H9 (cell line): ENCODE measurements around the gene JMJD1C. TPM values are rescaled to one million over a fixed set of nuclear protein-coding genes. Genes with fewer than 3 reads are reported as not detected.

Source experiments
- DNase-seq: peaks from one replicate; pipeline ENCODE4 v3.0.0-alpha.2; 2017
- H2AFZ ChIP-seq: one replicate; pipeline ENCODE4 v1.6.1; 2013; ENCODE audit warnings: mild to moderate bottlenecking, low read length, control low read depth, moderate library complexity
- H2AK5ac ChIP-seq: 2 replicates; pipeline ENCODE4 v1.6.1; 2013; ENCODE audit warnings: low read length, control low read depth, mixed read lengths; ENCODE audit not compliant: insufficient read length
- H2BK120ac ChIP-seq: one replicate; pipeline ENCODE4 v1.6.1; 2013; ENCODE audit warnings: low read depth, mild to moderate bottlenecking, low read length, control low read depth, inconsistent platforms; ENCODE audit not compliant: poor library complexity, severe bottlenecking
- H2BK12ac ChIP-seq: 2 replicates; pipeline ENCODE4 v1.6.1; 2013; ENCODE audit warnings: low read length, control low read depth, mixed read lengths, low read depth; ENCODE audit not compliant: insufficient read length
- H2BK15ac ChIP-seq: 2 replicates; pipeline ENCODE4 v1.6.1; 2013; ENCODE audit warnings: low read depth, low read length, control low read depth
- H2BK20ac ChIP-seq: one replicate; pipeline ENCODE4 v1.6.1; 2013; ENCODE audit warnings: low read depth, mild to moderate bottlenecking, low read length, control low read depth, inconsistent platforms; ENCODE audit not compliant: poor library complexity, severe bottlenecking
- H2BK5ac ChIP-seq: 2 replicates; pipeline ENCODE4 v1.6.1; 2013; ENCODE audit warnings: low read length, control low read depth, mixed read lengths; ENCODE audit not compliant: insufficient read length
- H3K14ac ChIP-seq: 2 replicates; pipeline ENCODE4 v1.6.1; 2013; ENCODE audit warnings: low read length, control low read depth; ENCODE audit not compliant: insufficient read depth
- H3K18ac ChIP-seq: 2 replicates; pipeline ENCODE4 v1.6.1; 2013; ENCODE audit warnings: low read depth, mild to moderate bottlenecking, mixed read lengths, low read length, control low read depth; ENCODE audit not compliant: insufficient read length
- H3K23ac ChIP-seq: 2 replicates; pipeline ENCODE4 v1.6.1; 2013; ENCODE audit warnings: low read length, control low read depth, mixed read lengths, low read depth; ENCODE audit not compliant: insufficient read length
- H3K23me2 ChIP-seq: 2 replicates; pipeline ENCODE4 v1.6.1; 2013; ENCODE audit warnings: low read depth, mild to moderate bottlenecking, mixed read lengths, low read length, control low read depth; ENCODE audit not compliant: insufficient read length, poor library complexity, severe bottlenecking
- H3K27ac ChIP-seq: 2 replicates; pipeline ENCODE4 v1.5.1; 2013; ENCODE audit warnings: low read length, control low read depth, mixed read lengths, low read depth; ENCODE audit not compliant: insufficient read length
- H3K27me3 ChIP-seq: 2 replicates; pipeline ENCODE4 v1.6.1; 2013; ENCODE audit warnings: low read length, control low read depth, inconsistent platforms; ENCODE audit not compliant: insufficient read depth
- H3K4ac ChIP-seq: 2 replicates; pipeline ENCODE4 v1.6.1; 2013; ENCODE audit warnings: low read depth, mild to moderate bottlenecking, control low read depth, inconsistent platforms, low read length, moderate library complexity
- H3K4me1 ChIP-seq: 2 replicates; pipeline ENCODE4 v1.6.1; 2013; ENCODE audit warnings: low read length, control low read depth, inconsistent platforms; ENCODE audit not compliant: insufficient read depth
- H3K4me2 ChIP-seq: 2 replicates; pipeline ENCODE4 v1.6.1; 2013; ENCODE audit warnings: low read length, control low read depth, mixed read lengths; ENCODE audit not compliant: insufficient read length, insufficient read depth
- H3K56ac ChIP-seq: 2 replicates; pipeline ENCODE4 v1.6.1; 2013; ENCODE audit warnings: low read depth, mild to moderate bottlenecking, mixed read lengths, low read length, control low read depth; ENCODE audit not compliant: insufficient read length
- H3K79me1 ChIP-seq: 2 replicates; pipeline ENCODE4 v1.6.1; 2013; ENCODE audit warnings: low read depth, mild to moderate bottlenecking, moderate library complexity, low read length, control low read depth, inconsistent platforms; ENCODE audit not compliant: insufficient read depth, poor library complexity, severe bottlenecking
- H3K79me2 ChIP-seq: 2 replicates; pipeline ENCODE4 v1.6.1; 2013; ENCODE audit warnings: low read length, control low read depth, inconsistent platforms; ENCODE audit not compliant: insufficient read depth
- H3K9ac ChIP-seq: 2 replicates; pipeline ENCODE4 v1.6.1; 2013; ENCODE audit warnings: low read length, control low read depth, mixed read lengths; ENCODE audit not compliant: insufficient read length; ENCODE audit errors: extremely low read depth
- H3K9me3 ChIP-seq: one replicate; pipeline ENCODE4 v1.6.1; 2013; ENCODE audit warnings: low read depth, low read length, inconsistent platforms; ENCODE audit not compliant: control insufficient read depth
- H3T11ph ChIP-seq: one replicate; pipeline ENCODE4 v1.6.1; 2013; ENCODE audit warnings: mild to moderate bottlenecking, low read length, control low read depth, inconsistent platforms
- H4K20me1 ChIP-seq: one replicate; pipeline ENCODE4 v1.6.1; 2013; ENCODE audit not compliant: control insufficient read depth, insufficient read length, insufficient read depth
- H4K5ac ChIP-seq: 2 replicates; pipeline ENCODE4 v1.6.1; 2013; ENCODE audit warnings: low read depth, mild to moderate bottlenecking, mixed read lengths, low read length, control low read depth; ENCODE audit not compliant: insufficient read length
- H4K8ac ChIP-seq: replicated peaks from 2 replicates; pipeline ENCODE4 v1.6.1; 2013; ENCODE audit warnings: low read length, control low read depth, mixed read lengths, low read depth; ENCODE audit not compliant: insufficient read length
- H4K91ac ChIP-seq: 2 replicates; pipeline ENCODE4 v1.6.1; 2013; ENCODE audit warnings: low read depth, mild to moderate bottlenecking, moderate library complexity, mixed read lengths, low read length, control low read depth; ENCODE audit not compliant: insufficient read length
- H3K27ac Mint-ChIP-seq, 3 experiments: 2 replicates in 2 of 3; 3 replicates in 1 of 3; pipeline ENCODE4 v1.8.0; 2020 to 2021; ENCODE audit warnings: mixed read lengths in 3 of 3, mild to moderate bottlenecking in 1 of 3, moderate library complexity in 1 of 3
- H3K27me3 Mint-ChIP-seq: 2 replicates; pipeline ENCODE4 v1.8.0; 2021; ENCODE audit warnings: low read depth, mild to moderate bottlenecking, moderate library complexity, mixed read lengths
- H3K36me3 Mint-ChIP-seq, 3 experiments: 2 replicates in 2 of 3; 3 replicates in 1 of 3; pipeline ENCODE4 v1.8.0; 2020 to 2021; ENCODE audit warnings: low read depth in 3 of 3, mixed read lengths in 3 of 3; ENCODE audit not compliant: insufficient read depth in 1 of 3
- H3K4me1 Mint-ChIP-seq, 2 experiments: 2 replicates each; pipeline ENCODE4 v1.8.0; 2020; ENCODE audit warnings: mixed read lengths in 2 of 2
- H3K4me3 Mint-ChIP-seq, 2 experiments: 2 replicates in 1 of 2; 3 replicates in 1 of 2; pipeline ENCODE4 v1.8.0; 2020 to 2021; ENCODE audit warnings: mild to moderate bottlenecking in 2 of 2, mixed read lengths in 2 of 2, moderate library complexity in 1 of 2
- H3K9me3 Mint-ChIP-seq, 2 experiments: 2 replicates in 1 of 2; 3 replicates in 1 of 2; pipeline ENCODE4 v1.8.0; 2020; ENCODE audit warnings: mild to moderate bottlenecking in 2 of 2, mixed read lengths in 2 of 2, moderate library complexity in 1 of 2
- WGBS: extraction: QIAGEN DNeasy Blood & Tissue Kit; methylation state at CpG from one replicate; pipeline ENCODE4 v1.1.7; 2013; ENCODE audit warnings: missing lambda C conversion rate, low lambda C conversion rate, mixed read lengths; ENCODE audit not compliant: insufficient read length; ENCODE audit errors: extremely low coverage; 5-methylcytosine and 5-hydroxymethylcytosine counted together
- total RNA-seq: library from RNA; stranded (reverse); gene quantifications from 2 replicates; pipeline ENCODE4 v1.2.1, GENCODE V29; 2021
- TF ChIP-seq, protein P1 (sequence below): fragments of 200-600 bp; sonication (generic); conservative IDR thresholded peaks from 3 replicates; pipeline ENCODE4 v1.8.0; 2021; ENCODE audit warnings: antibody characterized with exemption, mild to moderate bottlenecking

JMJD1C gene
- total RNA-seq, 1 experiment from 2014 or later: 200 TPM

DNA sequence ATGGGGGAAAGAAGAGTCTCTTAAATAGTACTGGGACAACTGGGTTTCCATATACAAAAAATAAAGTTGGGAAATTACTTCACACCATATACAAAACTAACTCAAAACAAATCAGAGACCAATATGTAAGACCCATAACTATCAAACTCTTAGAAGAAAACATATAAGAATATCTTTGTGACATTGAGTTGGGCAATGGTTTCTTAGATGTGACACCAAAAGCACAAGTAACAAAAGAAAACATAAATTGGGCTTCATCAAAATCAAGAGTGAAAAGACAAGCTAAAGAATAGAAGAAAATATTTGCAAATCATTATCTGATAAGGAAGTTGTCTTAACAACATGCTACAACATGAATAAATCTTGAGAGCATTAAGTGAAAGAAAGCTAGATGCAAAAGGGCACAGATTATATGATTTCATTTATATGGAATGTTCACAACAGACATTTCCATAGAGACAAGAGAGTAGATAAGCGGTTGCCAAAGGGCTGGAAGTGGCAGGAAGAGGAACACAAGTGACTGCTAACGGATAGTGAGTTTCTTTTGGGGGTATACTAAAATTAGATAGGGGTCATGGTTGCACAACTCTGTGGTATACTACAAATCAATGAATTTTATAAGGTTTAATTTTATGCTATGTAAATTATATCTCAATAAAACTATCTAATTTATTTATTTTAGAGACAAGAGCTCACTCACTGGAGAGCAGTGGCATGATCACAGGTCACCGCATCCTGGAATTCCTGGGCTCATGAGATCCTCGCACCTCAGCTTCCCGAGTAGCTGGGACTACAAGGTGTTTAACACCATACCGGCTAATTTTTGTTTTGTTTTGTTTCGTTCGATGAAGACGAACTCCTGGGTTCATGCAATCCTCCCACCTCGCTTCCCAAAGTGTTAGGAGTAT, 35.4 kb downstream of the JMJD1C start:
- H3K36me3 Mint-ChIP-seq: peaks cover 4 to 8% (median 5%) of the 10 kb centered on the region in 3 experiments; a peak in 3 of 7 replicates
- no peak overlapping the region for H3K23ac ChIP-seq
- no peak overlapping the region for H2AK5ac ChIP-seq
- H3K27ac Mint-ChIP-seq: peak overlapping the region in 1 of 3 experiments; percentile 45; a peak in 3 of 7 replicates
- WGBS: no CpG with 5 or more reads among the region's 10 CpGs
- H4K5ac ChIP-seq: no peak overlapping the region
- no peak overlapping the region for H2BK120ac ChIP-seq
- peaks cover 46 to 51% of the 10 kb centered on the region in 2 experiments for H3K4me1 Mint-ChIP-seq
- no peak overlapping the region for H3K14ac ChIP-seq
- no peak overlapping the region for H3K9ac ChIP-seq
- no peak overlapping the region for H2BK5ac ChIP-seq
- no peaks in the 10 kb centered on the region for H3K23me2 ChIP-seq
- H4K8ac ChIP-seq: no peak overlapping the region
- no peak overlapping the region for H3K4me2 ChIP-seq
- H2BK12ac ChIP-seq: no peak overlapping the region
- no peak overlapping the region for H3K18ac ChIP-seq
- peaks cover 11% of the 10 kb centered on the region for H3K79me1 ChIP-seq
- H2AFZ ChIP-seq: no peak overlapping the region
- no peaks in the 10 kb centered on the region for H3K27me3 Mint-ChIP-seq
- no peak overlapping the region for H3K56ac ChIP-seq
- H3K27me3 ChIP-seq: no peaks in the 10 kb centered on the region
- H4K20me1 ChIP-seq: no peaks in the 10 kb centered on the region
- H4K91ac ChIP-seq: no peak overlapping the region
- H3K4ac ChIP-seq: no peak overlapping the region
- no peaks in the 10 kb centered on the region for H3K9me3 ChIP-seq
- H3K9me3 Mint-ChIP-seq: no peaks in the 10 kb centered on the region
- no peak overlapping the region for H2BK15ac ChIP-seq
- peaks cover 4% of the 10 kb centered on the region for H3K4me1 ChIP-seq
- DNase-seq: no peak
- H3K27ac ChIP-seq: no peak overlapping the region
- no peak overlapping the region for H3T11ph ChIP-seq
- TF ChIP-seq, protein P1, sequence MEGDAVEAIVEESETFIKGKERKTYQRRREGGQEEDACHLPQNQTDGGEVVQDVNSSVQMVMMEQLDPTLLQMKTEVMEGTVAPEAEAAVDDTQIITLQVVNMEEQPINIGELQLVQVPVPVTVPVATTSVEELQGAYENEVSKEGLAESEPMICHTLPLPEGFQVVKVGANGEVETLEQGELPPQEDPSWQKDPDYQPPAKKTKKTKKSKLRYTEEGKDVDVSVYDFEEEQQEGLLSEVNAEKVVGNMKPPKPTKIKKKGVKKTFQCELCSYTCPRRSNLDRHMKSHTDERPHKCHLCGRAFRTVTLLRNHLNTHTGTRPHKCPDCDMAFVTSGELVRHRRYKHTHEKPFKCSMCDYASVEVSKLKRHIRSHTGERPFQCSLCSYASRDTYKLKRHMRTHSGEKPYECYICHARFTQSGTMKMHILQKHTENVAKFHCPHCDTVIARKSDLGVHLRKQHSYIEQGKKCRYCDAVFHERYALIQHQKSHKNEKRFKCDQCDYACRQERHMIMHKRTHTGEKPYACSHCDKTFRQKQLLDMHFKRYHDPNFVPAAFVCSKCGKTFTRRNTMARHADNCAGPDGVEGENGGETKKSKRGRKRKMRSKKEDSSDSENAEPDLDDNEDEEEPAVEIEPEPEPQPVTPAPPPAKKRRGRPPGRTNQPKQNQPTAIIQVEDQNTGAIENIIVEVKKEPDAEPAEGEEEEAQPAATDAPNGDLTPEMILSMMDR: no peak
- H3K79me2 ChIP-seq: peaks cover 14% of the 10 kb centered on the region; the same call in 1 of the 2 replicates
- H2BK20ac ChIP-seq: no peak overlapping the region
- H3K4me3 Mint-ChIP-seq: no peak overlapping the region; a peak in 1 of 5 replicates
